Heart left ventricle (tissue), 13 donors: ENCODE results near the gene PPME1.

ENCODE experiments used
- CTCF ChIP-seq, 12 donors: fragments of 200-600 bp; sonication (generic) in 4 of 12; IDR thresholded peaks; one replicate each; pipeline versions ENCODE4 v1.5.0 to v1.8.0; 2018 to 2022; ENCODE audit warnings: antibody characterized with exemption in 12 of 12, mild to moderate bottlenecking in 5 of 12
- POLR2A ChIP-seq, 2 donors: fragments of 450-650 bp; IDR thresholded peaks; one replicate each; pipeline ENCODE4 v1.6.1; 2017; ENCODE audit warnings: antibody characterized with exemption in 2 of 2, mild to moderate bottlenecking in 2 of 2, moderate library complexity in 2 of 2
- donor health status: ischemic (EF 13 %, LVEDD 7.1; RV severe dilation, severe dysfunction).
- donor health status: DM: no; HTN: yes; CAD: no.
- donor health status: DM: no; HTN: no; CAD: no.
- donor health status: ischemic (EF 25% LVEDD 6.9; RV normal size, moderate dysfunction).
- donor health status: ischemic (EF 25% LVEDD 5.7; RV mildly dilated, moderate dysfunction).
- donor health status: ischemic (EF 35%, LVEDD 5.7; RV mildly dilated, moderate dysfunction).
- donor health status: nonischemic (EF 11% LVEDD 7.7; RV severe dilation, severe dysfunction).
- donor health status: DM: yes; HTN: yes; CAD: no.
- donor health status: PGD.
- donor health status: ischemic (EF 29% LVEDD 5.4; RV normal size, mild dysfunction).
- donor health status: nonischemic (EF 23%, LVEDD 6.1; RV moderate dilation, normal function).

- TF ChIP-seq CTCF (IDR thresholded peaks at IDR 0.05) (no peak), POLR2A (IDR thresholded peaks at IDR 0.05) (no peak)
Observed at GRCh38 chr11:74262725-74263124, 91.6 kb downstream of the PPME1 start.
